Tibial nerve (tissue), 4 donors: ENCODE measurements around the gene TMEM72. TPM values are rescaled to one million over a fixed set of nuclear protein-coding genes. Genes with fewer than 3 reads are reported as not detected.
A peak's percentile ranks its signal among the peaks of the same experiment; 100 is the strongest.

ENCODE experiments used
- DNase-seq, 2 donors: peaks; one replicate each; pipeline ENCODE4 v3.0.0-alpha.2; 2019; ENCODE audit warnings: low spot score in 2 of 2
- H3K27ac ChIP-seq, 4 donors: fragments of 200-600 bp; sonication (generic) in 3 of 4; one replicate each; pipeline ENCODE4 v1.5.1; 2017 to 2019; ENCODE audit warnings: mild to moderate bottlenecking in 1 of 4
- H3K27me3 ChIP-seq, 2 donors: fragments of 200-600 bp; sonication (generic) in 1 of 2; one replicate each; pipeline versions ENCODE4 v1.5.1 to v1.6.0; 2017 to 2019
- H3K36me3 ChIP-seq, 3 donors: fragments of 200-600 bp; sonication (generic); one replicate each; pipeline ENCODE4 v1.5.1; 2018 to 2019
- H3K4me1 ChIP-seq, 4 donors: fragments of 200-600 bp; sonication (generic) in 3 of 4; one replicate each; pipeline ENCODE4 v1.5.1; 2017 to 2019
- H3K4me3 ChIP-seq, 4 donors: fragments of 200-600 bp; sonication (generic) in 3 of 4; one replicate each; pipeline ENCODE4 v1.5.1; 2017 to 2019; ENCODE audit warnings: mild to moderate bottlenecking in 1 of 4, moderate library complexity in 1 of 4
- H3K9me3 ChIP-seq, 4 donors: fragments of 200-600 bp; sonication (generic) in 3 of 4; one replicate each; pipeline ENCODE4 v1.5.1; 2017 to 2019
- EP300 ChIP-seq, 2 donors: sonication (generic); formaldehyde crosslinking; IDR thresholded peaks; one replicate each; pipeline ENCODE4 v1.6.1; 2017; ENCODE audit warnings: antibody characterized with exemption in 2 of 2, mild to moderate bottlenecking in 1 of 2
- POLR2A ChIP-seq, 2 donors: fragments of 450-650 bp; IDR thresholded peaks; one replicate each; pipeline ENCODE4 v1.6.1; 2017; ENCODE audit warnings: antibody characterized with exemption in 2 of 2, mild to moderate bottlenecking in 2 of 2, moderate library complexity in 2 of 2
- WGBS, 2 donors: methylation state at CpG; one replicate each; pipeline ENCODE4 v1.1.5; 2018; 5-methylcytosine and 5-hydroxymethylcytosine counted together
- total RNA-seq, 4 donors: library from RNA; depleted of rRNA; stranded (reverse); fragments of >200 nt; gene quantifications; one replicate each; pipeline ENCODE4 v1.1.0, GENCODE V29; 2016
- TF ChIP-seq, protein P1 (sequence below), 5 experiments: fragments of 200-600 bp in 3 of 5; fragments of 450-650 bp in 2 of 5; sonication (generic) in 3 of 5; IDR thresholded peaks; one replicate each; pipeline ENCODE4 v1.5.1; 2016 to 2019; ENCODE audit warnings: antibody characterized with exemption in 5 of 5, mild to moderate bottlenecking in 3 of 5, moderate library complexity in 2 of 5

TMEM72 gene
- total RNA-seq, 4 donors from 2014 or later = 0.20 to 0.21 TPM; not detected in 2

GRCh38 chr10:44933451-44934321 lies 22.5 kb downstream of the TMEM72 start:
- H3K27me3 ChIP-seq = no peaks in the 10 kb centered on the region
- no peak for DNase-seq
- H3K36me3 ChIP-seq = no peaks in the 10 kb centered on the region
- WGBS, 2 donors = 73 to 82% methylated on average over 7 to 9 of the region's 9 CpGs
- TF ChIP-seq, protein P1, sequence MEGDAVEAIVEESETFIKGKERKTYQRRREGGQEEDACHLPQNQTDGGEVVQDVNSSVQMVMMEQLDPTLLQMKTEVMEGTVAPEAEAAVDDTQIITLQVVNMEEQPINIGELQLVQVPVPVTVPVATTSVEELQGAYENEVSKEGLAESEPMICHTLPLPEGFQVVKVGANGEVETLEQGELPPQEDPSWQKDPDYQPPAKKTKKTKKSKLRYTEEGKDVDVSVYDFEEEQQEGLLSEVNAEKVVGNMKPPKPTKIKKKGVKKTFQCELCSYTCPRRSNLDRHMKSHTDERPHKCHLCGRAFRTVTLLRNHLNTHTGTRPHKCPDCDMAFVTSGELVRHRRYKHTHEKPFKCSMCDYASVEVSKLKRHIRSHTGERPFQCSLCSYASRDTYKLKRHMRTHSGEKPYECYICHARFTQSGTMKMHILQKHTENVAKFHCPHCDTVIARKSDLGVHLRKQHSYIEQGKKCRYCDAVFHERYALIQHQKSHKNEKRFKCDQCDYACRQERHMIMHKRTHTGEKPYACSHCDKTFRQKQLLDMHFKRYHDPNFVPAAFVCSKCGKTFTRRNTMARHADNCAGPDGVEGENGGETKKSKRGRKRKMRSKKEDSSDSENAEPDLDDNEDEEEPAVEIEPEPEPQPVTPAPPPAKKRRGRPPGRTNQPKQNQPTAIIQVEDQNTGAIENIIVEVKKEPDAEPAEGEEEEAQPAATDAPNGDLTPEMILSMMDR (IDR thresholded peaks at IDR 0.05) = no peak
- TF ChIP-seq POLR2A (IDR thresholded peaks at IDR 0.05) = no peak
- TF ChIP-seq EP300 (IDR thresholded peaks at IDR 0.05) = no peak
- no peaks in the 10 kb centered on the region for H3K9me3 ChIP-seq
- H3K4me3 ChIP-seq = no peak overlapping the region
- H3K27ac ChIP-seq = peak overlapping the region; percentile 73 to 90 (median 80)
- H3K4me1 ChIP-seq = peaks cover 0 to 60% (median 49%) of the 10 kb centered on the region in 4 donors

- WGBS, 2 donors = 60 to 70% methylated on average over 18 of the region's 18 CpGs
- Histone ChIP-seq H3K36me3 (no peaks in the 10 kb centered on the region), H3K4me3 (no peak overlapping the region), H3K27me3 (no peaks in the 10 kb centered on the region), H3K9me3 (no peaks in the 10 kb centered on the region), H3K27ac (peak overlapping the region; percentile 73 to 90 (median 80)), H3K4me1 (peaks cover 0 to 60% (median 49%) of the 10 kb centered on the region in 4 donors)
- DNase-seq = no peak
- no peak for TF ChIP-seq POLR2A (IDR thresholded peaks at IDR 0.05)
- TF ChIP-seq, protein P1 (IDR thresholded peaks at IDR 0.05) = no peak
- TF ChIP-seq EP300 (IDR thresholded peaks at IDR 0.05) = no peak
These were observed 23.5 kb downstream of the TMEM72 start for GRCh38 chr10:44934416-44935200.

- DNase-seq = peak; percentile 63 to 72
- 32 to 50% methylated on average over 2 to 9 of the region's 9 CpGs for WGBS, 2 donors
These were observed 24.2 kb downstream of the TMEM72 start for GRCh38 chr10:44935201-44935965.

DNA sequence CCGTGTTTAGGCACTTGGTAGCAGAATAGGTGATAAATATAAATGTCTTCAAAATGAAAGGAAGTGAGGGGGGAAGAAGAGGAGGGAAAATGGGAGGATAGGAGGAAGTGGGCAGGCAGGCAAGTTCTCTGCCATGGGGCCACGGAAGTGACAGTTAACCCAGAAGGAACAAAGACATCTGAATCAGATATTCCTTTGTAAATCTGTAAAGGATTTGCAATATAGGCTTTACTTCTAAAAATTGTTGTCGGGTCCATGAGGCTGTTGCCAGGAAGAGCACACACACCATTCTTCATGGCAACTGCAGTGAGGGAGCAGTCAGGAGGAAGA lies 24.8 kb downstream of the TMEM72 start:
- TF ChIP-seq, protein P1 (IDR thresholded peaks at IDR 0.05) = no peak
- no peak for TF ChIP-seq EP300 (IDR thresholded peaks at IDR 0.05)
- TF ChIP-seq POLR2A (IDR thresholded peaks at IDR 0.05) = no peak
- Histone ChIP-seq H3K4me1 (peaks cover 0 to 60% (median 49%) of the 10 kb centered on the region in 4 donors), H3K4me3 (no peak overlapping the region), H3K9me3 (no peaks in the 10 kb centered on the region), H3K27ac (peak overlapping the region; percentile 73 to 88 (median 80)), H3K36me3 (no peaks in the 10 kb centered on the region), H3K27me3 (no peaks in the 10 kb centered on the region)
- 29 to 30% methylated on average over 3 of the region's 3 CpGs for WGBS, 2 donors
- DNase-seq = no peak

More at GRCh38 chr10:44935201-44935965, 24.2 kb downstream of the TMEM72 start:
- Histone ChIP-seq H3K36me3 (no peaks in the 10 kb centered on the region), H3K9me3 (no peaks in the 10 kb centered on the region), H3K27ac (peak overlapping the region; percentile 73 to 90 (median 80)), H3K4me1 (peaks cover 0 to 60% (median 49%) of the 10 kb centered on the region in 4 donors), H3K4me3 (no peak overlapping the region), H3K27me3 (no peaks in the 10 kb centered on the region)
- TF ChIP-seq, protein P1 (IDR thresholded peaks at IDR 0.05) = peak in 1 of 5 experiments; percentile 36
- peak in 1 of 2 donors; percentile 58 for TF ChIP-seq POLR2A (IDR thresholded peaks at IDR 0.05)
- TF ChIP-seq EP300 (IDR thresholded peaks at IDR 0.05) = peak; percentile 87 to 97
